Loucy (cell line): Measurements from ENCODE around the gene PIGS.

Experiments used
- EZH2phosphoT487 ChIP-seq: fragments of 200-600 bp; IDR thresholded peaks from 2 replicates; pipeline ENCODE4 v1.6.1; 2018; ENCODE audit warnings: antibody characterized with exemption, mild to moderate bottlenecking, moderate library complexity, borderline replicate concordance
- TF ChIP-seq, protein P1 (sequence below): fragments of 200-600 bp; sonication (generic); conservative IDR thresholded peaks from 2 replicates; pipeline ENCODE4 v1.5.1; 2014; ENCODE audit warnings: mild to moderate bottlenecking, antibody characterized with exemption, low read length

DNA sequence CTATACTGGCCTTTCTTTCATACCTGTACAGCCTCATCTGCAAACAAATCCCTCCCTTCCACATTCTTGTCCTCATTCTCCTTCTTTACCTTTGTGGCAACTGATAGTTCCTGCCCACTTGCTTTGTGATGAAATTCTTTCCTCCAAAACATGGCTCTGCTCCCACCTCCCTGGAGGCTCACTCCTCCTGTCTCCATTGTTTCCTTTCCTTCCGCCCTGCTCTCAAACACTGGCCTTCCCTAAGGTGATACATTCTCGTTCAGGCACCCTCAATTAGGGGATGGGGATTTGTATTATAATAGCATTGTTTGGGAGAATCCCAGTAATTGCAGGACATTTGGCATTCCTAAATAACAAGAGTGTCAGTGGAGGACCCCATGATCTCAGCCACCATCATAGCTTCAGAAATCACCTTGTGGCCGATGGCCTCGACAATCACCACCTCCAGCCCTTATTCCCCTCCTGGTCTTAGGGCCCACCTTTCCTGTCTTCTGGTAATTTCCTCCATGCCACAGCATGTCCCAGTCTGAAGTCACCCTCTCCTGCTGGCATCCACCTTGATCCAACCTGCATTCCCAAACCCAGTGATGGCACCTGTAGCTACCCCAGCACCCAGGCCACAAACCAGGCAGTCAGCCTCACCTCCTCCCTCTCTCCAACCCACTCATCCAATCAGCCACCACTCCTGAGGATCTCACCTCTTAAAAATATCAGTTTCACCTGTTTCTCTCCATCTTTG, 26.8 kb downstream of the PIGS start:
- TF ChIP-seq, protein P1, sequence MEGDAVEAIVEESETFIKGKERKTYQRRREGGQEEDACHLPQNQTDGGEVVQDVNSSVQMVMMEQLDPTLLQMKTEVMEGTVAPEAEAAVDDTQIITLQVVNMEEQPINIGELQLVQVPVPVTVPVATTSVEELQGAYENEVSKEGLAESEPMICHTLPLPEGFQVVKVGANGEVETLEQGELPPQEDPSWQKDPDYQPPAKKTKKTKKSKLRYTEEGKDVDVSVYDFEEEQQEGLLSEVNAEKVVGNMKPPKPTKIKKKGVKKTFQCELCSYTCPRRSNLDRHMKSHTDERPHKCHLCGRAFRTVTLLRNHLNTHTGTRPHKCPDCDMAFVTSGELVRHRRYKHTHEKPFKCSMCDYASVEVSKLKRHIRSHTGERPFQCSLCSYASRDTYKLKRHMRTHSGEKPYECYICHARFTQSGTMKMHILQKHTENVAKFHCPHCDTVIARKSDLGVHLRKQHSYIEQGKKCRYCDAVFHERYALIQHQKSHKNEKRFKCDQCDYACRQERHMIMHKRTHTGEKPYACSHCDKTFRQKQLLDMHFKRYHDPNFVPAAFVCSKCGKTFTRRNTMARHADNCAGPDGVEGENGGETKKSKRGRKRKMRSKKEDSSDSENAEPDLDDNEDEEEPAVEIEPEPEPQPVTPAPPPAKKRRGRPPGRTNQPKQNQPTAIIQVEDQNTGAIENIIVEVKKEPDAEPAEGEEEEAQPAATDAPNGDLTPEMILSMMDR, result no peak
- no peak for TF ChIP-seq EZH2phosphoT487
